ENCODE results near the gene SLC13A1. TPM values are rescaled to one million over a fixed set of nuclear protein-coding genes. Genes with fewer than 3 reads are reported as not detected.

SLC13A1 gene, protein sequence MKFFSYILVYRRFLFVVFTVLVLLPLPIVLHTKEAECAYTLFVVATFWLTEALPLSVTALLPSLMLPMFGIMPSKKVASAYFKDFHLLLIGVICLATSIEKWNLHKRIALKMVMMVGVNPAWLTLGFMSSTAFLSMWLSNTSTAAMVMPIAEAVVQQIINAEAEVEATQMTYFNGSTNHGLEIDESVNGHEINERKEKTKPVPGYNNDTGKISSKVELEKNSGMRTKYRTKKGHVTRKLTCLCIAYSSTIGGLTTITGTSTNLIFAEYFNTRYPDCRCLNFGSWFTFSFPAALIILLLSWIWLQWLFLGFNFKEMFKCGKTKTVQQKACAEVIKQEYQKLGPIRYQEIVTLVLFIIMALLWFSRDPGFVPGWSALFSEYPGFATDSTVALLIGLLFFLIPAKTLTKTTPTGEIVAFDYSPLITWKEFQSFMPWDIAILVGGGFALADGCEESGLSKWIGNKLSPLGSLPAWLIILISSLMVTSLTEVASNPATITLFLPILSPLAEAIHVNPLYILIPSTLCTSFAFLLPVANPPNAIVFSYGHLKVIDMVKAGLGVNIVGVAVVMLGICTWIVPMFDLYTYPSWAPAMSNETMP
- total RNA-seq (2021) (0.04 TPM in 1 of 3 replicates, not detected in the others), Bru-seq, nascent RNA (not detected)
- long read RNA-seq, experiment 1 = 0 reads
- long read RNA-seq, experiment 2 = 0 reads
- long read RNA-seq, experiment 3 = 0 reads

DNA sequence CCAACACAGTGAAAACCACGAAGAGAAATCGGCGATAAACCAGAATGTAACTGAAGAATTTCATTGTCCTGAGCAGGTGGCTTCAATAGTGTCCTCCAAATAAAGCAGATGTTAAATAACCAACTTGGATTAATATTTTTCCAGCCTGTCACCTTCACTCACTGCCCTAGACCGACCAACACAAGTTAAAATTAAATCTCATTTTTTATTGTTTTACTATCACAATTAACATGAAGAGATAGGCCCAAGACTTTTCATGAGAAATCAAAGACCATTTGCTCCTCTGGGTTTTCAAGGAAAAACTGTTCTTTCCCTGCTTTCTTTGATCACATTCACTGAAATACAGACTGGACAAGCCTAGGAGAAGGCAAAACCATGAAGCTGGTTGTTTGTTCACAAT lies at the start of gene SLC13A1:
Gene SLC13A1 (minus strand): TSS at position 87 of the 400 bp plus-strand sequence. CDS start 23 bp downstream, at position 64.
- no peak for DNase-seq (ENCODE audit: low spot score)
- Mint-ChIP-seq H3K9me3 (no peaks in the 10 kb centered on the region), H3K4me1 (no peaks in the 10 kb centered on the region)

DNA sequence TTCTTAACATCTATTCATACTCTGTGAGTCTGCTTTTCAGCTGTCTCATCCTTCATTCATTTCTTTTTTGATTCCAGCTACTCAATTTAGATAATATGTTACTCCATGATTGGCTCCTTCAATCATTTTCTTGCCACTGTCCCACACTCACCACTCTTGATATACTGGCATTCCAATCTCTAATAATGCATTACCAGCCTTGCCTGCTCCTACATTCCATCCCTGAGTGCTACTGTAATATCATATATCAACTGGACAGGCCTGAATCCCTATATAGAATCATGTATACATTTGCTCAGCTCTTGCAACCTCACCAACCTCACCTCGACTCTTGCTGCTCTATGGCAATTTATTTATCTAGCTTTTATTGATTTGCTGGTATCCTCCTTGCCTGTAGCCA lies 45.0 kb upstream of the SLC13A1 start:
- Mint-ChIP-seq H3K9me3 (no peaks in the 10 kb centered on the region), H3K4me3 (no peak overlapping the region), H3K27me3 (ENCODE audit: low read depth) (no peaks in the 10 kb centered on the region), H3K27ac (no peak overlapping the region), H3K36me3 (no peaks in the 10 kb centered on the region), H3K4me1 (no peaks in the 10 kb centered on the region)
- DNase-seq (ENCODE audit: low spot score) = no peak
- CTCF ChIA-PET = no interaction called here
- no peak for ATAC-seq
- POLR2A ChIA-PET = no interaction called here
- TF ChIP-seq NR1H2 (CRISPR knock-in tag; IDR thresholded peaks at IDR 0.05) = no peak
- TF ChIP-seq GRHL2 (CRISPR knock-in tag; IDR thresholded peaks at IDR 0.05; ENCODE audit: insufficient replicate concordance, severe bottlenecking) = no peak
- no peak for TF ChIP-seq NR2C2 (CRISPR knock-in tag; IDR thresholded peaks at IDR 0.05)
- TF ChIP-seq RELA (CRISPR knock-in tag; IDR thresholded peaks at IDR 0.05; ENCODE audit: borderline replicate concordance) = no peak
- TF ChIP-seq, protein P1, sequence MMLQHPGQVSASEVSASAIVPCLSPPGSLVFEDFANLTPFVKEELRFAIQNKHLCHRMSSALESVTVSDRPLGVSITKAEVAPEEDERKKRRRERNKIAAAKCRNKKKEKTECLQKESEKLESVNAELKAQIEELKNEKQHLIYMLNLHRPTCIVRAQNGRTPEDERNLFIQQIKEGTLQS (CRISPR knock-in tag; conservative IDR thresholded peaks at IDR 0.05) = no peak
- TF ChIP-seq PRRX2 (CRISPR knock-in tag; IDR thresholded peaks at IDR 0.05) = no peak
- no peak for TF ChIP-seq ETV6 (CRISPR knock-in tag; IDR thresholded peaks at IDR 0.05)
- TF ChIP-seq, protein P2, sequence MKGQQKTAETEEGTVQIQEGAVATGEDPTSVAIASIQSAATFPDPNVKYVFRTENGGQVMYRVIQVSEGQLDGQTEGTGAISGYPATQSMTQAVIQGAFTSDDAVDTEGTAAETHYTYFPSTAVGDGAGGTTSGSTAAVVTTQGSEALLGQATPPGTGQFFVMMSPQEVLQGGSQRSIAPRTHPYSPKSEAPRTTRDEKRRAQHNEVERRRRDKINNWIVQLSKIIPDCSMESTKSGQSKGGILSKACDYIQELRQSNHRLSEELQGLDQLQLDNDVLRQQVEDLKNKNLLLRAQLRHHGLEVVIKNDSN (CRISPR knock-in tag; IDR thresholded peaks at IDR 0.05) = no peak
- TF ChIP-seq, protein P3, sequence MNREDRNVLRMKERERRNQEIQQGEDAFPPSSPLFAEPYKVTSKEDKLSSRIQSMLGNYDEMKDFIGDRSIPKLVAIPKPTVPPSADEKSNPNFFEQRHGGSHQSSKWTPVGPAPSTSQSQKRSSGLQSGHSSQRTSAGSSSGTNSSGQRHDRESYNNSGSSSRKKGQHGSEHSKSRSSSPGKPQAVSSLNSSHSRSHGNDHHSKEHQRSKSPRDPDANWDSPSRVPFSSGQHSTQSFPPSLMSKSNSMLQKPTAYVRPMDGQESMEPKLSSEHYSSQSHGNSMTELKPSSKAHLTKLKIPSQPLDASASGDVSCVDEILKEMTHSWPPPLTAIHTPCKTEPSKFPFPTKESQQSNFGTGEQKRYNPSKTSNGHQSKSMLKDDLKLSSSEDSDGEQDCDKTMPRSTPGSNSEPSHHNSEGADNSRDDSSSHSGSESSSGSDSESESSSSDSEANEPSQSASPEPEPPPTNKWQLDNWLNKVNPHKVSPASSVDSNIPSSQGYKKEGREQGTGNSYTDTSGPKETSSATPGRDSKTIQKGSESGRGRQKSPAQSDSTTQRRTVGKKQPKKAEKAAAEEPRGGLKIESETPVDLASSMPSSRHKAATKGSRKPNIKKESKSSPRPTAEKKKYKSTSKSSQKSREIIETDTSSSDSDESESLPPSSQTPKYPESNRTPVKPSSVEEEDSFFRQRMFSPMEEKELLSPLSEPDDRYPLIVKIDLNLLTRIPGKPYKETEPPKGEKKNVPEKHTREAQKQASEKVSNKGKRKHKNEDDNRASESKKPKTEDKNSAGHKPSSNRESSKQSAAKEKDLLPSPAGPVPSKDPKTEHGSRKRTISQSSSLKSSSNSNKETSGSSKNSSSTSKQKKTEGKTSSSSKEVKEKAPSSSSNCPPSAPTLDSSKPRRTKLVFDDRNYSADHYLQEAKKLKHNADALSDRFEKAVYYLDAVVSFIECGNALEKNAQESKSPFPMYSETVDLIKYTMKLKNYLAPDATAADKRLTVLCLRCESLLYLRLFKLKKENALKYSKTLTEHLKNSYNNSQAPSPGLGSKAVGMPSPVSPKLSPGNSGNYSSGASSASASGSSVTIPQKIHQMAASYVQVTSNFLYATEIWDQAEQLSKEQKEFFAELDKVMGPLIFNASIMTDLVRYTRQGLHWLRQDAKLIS (CRISPR knock-in tag; IDR thresholded peaks at IDR 0.05; ENCODE audit: borderline replicate concordance) = no peak
- no peak for TF ChIP-seq FOXP1 (CRISPR knock-in tag; IDR thresholded peaks at IDR 0.05; ENCODE audit: borderline replicate concordance)
- TF ChIP-seq MXD4 (CRISPR knock-in tag; IDR thresholded peaks at IDR 0.05; ENCODE audit: borderline replicate concordance) = no peak

More for the DNA sequence above, at the start of gene SLC13A1:
- ChIA-PET POLR2A (no interaction called here), CTCF (no interaction called here)
- H3K4me3 Mint-ChIP-seq = no peak within 1 kb of the TSS
- H3K27me3 Mint-ChIP-seq (ENCODE audit: low read depth) = no peaks in the 10 kb centered on the region
- H3K27ac Mint-ChIP-seq = no peak within 1 kb of the TSS
- ATAC-seq = no peak
- TF ChIP-seq ZNF263 (CRISPR knock-in tag; IDR thresholded peaks at IDR 0.05; ENCODE audit: low read depth) = no peak
- TF ChIP-seq, protein P4, sequence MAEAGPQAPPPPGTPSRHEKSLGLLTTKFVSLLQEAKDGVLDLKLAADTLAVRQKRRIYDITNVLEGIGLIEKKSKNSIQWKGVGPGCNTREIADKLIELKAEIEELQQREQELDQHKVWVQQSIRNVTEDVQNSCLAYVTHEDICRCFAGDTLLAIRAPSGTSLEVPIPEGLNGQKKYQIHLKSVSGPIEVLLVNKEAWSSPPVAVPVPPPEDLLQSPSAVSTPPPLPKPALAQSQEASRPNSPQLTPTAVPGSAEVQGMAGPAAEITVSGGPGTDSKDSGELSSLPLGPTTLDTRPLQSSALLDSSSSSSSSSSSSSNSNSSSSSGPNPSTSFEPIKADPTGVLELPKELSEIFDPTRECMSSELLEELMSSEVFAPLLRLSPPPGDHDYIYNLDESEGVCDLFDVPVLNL (CRISPR knock-in tag; IDR thresholded peaks at IDR 0.05; ENCODE audit: borderline replicate concordance, low read depth) = no peak
- H3K36me3 Mint-ChIP-seq = no peaks in the 10 kb centered on the region

DNA sequence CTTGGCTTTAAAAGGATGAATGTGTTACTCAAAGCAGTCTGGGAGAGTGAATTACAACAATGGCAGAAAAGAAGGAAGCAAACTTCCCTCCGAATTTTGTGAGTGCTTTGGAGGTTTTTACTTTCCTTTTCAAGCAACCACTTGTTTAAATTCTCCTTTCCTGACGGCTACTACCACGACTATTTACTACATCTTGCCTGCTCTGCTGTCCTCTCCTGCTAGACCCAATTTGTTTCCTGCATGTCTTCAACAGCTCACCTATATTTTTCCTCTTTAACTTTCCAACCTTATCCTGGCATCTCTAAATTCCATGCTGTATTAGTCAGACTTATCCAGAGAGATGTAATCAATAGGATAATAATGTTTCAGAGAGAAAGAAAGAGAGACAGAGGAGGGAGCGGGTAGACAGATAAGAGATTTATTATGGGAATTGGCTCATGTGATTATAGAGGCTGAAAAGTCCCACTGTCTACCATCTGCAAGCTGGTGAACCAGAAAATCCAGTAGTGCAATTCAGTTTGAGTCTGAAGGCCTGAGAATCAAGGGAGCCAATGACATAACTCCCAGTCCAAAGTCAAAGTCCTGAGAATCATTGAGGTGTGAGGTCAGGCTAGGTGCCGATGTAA lies 42.8 kb upstream of the SLC13A1 start:
- H3K4me3 Mint-ChIP-seq = no peak overlapping the region
- H3K4me1 Mint-ChIP-seq = no peaks in the 10 kb centered on the region
- DNase-seq (ENCODE audit: low spot score) (no peak), ATAC-seq (no peak)
- no peak overlapping the region for H3K27ac Mint-ChIP-seq
- no peaks in the 10 kb centered on the region for H3K9me3 Mint-ChIP-seq
- no peaks in the 10 kb centered on the region for H3K27me3 Mint-ChIP-seq (ENCODE audit: low read depth)
- TF ChIP-seq ZNF317 (CRISPR knock-in tag; IDR thresholded peaks at IDR 0.05; ENCODE audit: borderline replicate concordance, low read depth) (no peak), RORB (CRISPR knock-in tag; IDR thresholded peaks at IDR 0.05) (no peak), TEAD4 (CRISPR knock-in tag; IDR thresholded peaks at IDR 0.05) (no peak), GRHL2 (CRISPR knock-in tag; IDR thresholded peaks at IDR 0.05; ENCODE audit: insufficient replicate concordance, severe bottlenecking) (no peak)
- TF ChIP-seq, protein P5, sequence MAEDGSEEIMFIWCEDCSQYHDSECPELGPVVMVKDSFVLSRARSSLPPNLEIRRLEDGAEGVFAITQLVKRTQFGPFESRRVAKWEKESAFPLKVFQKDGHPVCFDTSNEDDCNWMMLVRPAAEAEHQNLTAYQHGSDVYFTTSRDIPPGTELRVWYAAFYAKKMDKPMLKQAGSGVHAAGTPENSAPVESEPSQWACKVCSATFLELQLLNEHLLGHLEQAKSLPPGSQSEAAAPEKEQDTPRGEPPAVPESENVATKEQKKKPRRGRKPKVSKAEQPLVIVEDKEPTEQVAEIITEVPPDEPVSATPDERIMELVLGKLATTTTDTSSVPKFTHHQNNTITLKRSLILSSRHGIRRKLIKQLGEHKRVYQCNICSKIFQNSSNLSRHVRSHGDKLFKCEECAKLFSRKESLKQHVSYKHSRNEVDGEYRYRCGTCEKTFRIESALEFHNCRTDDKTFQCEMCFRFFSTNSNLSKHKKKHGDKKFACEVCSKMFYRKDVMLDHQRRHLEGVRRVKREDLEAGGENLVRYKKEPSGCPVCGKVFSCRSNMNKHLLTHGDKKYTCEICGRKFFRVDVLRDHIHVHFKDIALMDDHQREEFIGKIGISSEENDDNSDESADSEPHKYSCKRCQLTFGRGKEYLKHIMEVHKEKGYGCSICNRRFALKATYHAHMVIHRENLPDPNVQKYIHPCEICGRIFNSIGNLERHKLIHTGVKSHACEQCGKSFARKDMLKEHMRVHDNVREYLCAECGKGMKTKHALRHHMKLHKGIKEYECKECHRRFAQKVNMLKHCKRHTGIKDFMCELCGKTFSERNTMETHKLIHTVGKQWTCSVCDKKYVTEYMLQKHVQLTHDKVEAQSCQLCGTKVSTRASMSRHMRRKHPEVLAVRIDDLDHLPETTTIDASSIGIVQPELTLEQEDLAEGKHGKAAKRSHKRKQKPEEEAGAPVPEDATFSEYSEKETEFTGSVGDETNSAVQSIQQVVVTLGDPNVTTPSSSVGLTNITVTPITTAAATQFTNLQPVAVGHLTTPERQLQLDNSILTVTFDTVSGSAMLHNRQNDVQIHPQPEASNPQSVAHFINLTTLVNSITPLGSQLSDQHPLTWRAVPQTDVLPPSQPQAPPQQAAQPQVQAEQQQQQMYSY (CRISPR knock-in tag; IDR thresholded peaks at IDR 0.05) = no peak
- ChIA-PET CTCF (no interaction called here), POLR2A (no interaction called here)
- no peaks in the 10 kb centered on the region for H3K36me3 Mint-ChIP-seq
